ENCODE data around the gene APOBEC4.
"Not testable (repeated sequence)": the region's sequence is repeated elsewhere in the genome, so short reads cannot be mapped to it uniquely, and the experiment has no call there.

DNA sequence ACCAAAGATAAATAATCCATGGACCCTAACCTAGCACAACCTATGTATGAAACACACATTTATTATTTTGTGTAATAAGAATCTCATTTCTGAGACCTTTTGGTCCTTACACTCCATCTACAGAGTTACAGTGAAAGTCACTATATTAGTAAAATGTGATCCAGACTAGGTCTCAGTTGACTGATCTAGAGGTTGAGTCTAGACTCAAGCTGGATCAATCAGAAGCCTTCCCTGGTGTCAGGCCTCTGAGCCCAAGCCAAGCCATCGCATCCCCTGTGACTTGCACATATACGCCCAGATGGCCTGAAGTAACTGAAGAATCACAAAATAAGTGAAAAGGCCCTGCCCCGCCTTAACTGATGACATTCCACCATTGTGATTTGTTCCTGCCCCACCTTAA lies 40.1 kb downstream of the APOBEC4 start:
- not testable (repeated sequence) for TF ChIP-seq CTCF (IDR thresholded peaks at IDR 0.05; ENCODE audit: low read depth, low read length); EZH2phosphoT487 (IDR thresholded peaks at IDR 0.05; ENCODE audit: low read depth)
